SU-DHL-6 (cell line): Measurements from ENCODE around the gene SPRY4.

ENCODE experiments used
- H2AFZ ChIP-seq: fragments of 200-600 bp; sonication (generic); 2 replicates; pipeline ENCODE4 v1.6.1; 2014; ENCODE audit warnings: low read depth, mild to moderate bottlenecking, moderate library complexity, mixed read lengths, antibody characterized with exemption, low read length; ENCODE audit not compliant: severe bottlenecking
- H3F3A ChIP-seq: fragments of 200-600 bp; shearing (Covaris generic); 2 replicates; pipeline ENCODE4 v1.6.0; 2016; ENCODE audit warnings: antibody characterized with exemption, mild to moderate bottlenecking; ENCODE audit not compliant: insufficient read depth
- H3K27ac ChIP-seq: fragments of 200-600 bp; sonication (generic); 2 replicates; pipeline ENCODE4 v1.5.1; 2016; ENCODE audit warnings: low read depth, mild to moderate bottlenecking, low read length, moderate library complexity, mixed read lengths
- H3K27me3 ChIP-seq: fragments of 200-600 bp; sonication (generic), shearing (Covaris generic); 2 replicates; pipeline ENCODE4 v1.6.0; 2014; ENCODE audit warnings: mild to moderate bottlenecking, low read length
- H3K36me3 ChIP-seq: fragments of 200-600 bp; sonication (generic); 2 replicates; pipeline ENCODE4 v1.6.1; 2014; ENCODE audit warnings: mild to moderate bottlenecking, low read length, mixed read lengths
- H3K4me2 ChIP-seq: fragments of 300-600, 200-600 bp; shearing (Covaris generic), sonication (generic); 2 replicates; pipeline ENCODE4 v1.6.0; 2014; ENCODE audit warnings: low read length, low read depth, mild to moderate bottlenecking; ENCODE audit not compliant: poor library complexity, severe bottlenecking
- H3K4me3 ChIP-seq: fragments of 200-600 bp; sonication (generic); 2 replicates; pipeline ENCODE4 v1.5.1; 2014; ENCODE audit warnings: antibody characterized with exemption, low read length, mild to moderate bottlenecking, mixed read lengths; ENCODE audit not compliant: insufficient read depth, poor library complexity, severe bottlenecking
- H3K79me2 ChIP-seq: fragments of 200-600 bp; sonication (generic); 2 replicates; pipeline ENCODE4 v1.6.1; 2014; ENCODE audit warnings: mild to moderate bottlenecking, low read length, moderate library complexity; ENCODE audit not compliant: insufficient read depth
- H3K9ac ChIP-seq: fragments of 200-600 bp; sonication (generic); 2 replicates; pipeline ENCODE4 v1.7.0; 2014; ENCODE audit warnings: mild to moderate bottlenecking, low read length
- H3K9me2 ChIP-seq: fragments of 200-600 bp; sonication (generic); replicated peaks from 2 replicates; pipeline ENCODE4 v1.6.1; 2014; ENCODE audit warnings: low read length; ENCODE audit not compliant: insufficient read depth
- H3K9me3 ChIP-seq: fragments of 200-600 bp; sonication (generic); 2 replicates; pipeline ENCODE4 v1.6.1; 2014; ENCODE audit warnings: low read length, mixed read lengths; ENCODE audit not compliant: insufficient read depth
- H4K20me1 ChIP-seq: fragments of 200-600 bp; sonication (generic); 2 replicates; pipeline ENCODE4 v1.6.1; 2014; ENCODE audit warnings: low read depth, mild to moderate bottlenecking, antibody characterized with exemption, low read length, moderate library complexity, mixed read lengths
- EZH2phosphoT487 ChIP-seq: fragments of 200-600 bp; sonication (generic), shearing (Covaris generic); conservative IDR thresholded peaks from 2 replicates; pipeline ENCODE4 v1.6.1; 2018; ENCODE audit warnings: mild to moderate bottlenecking, antibody characterized with exemption, low read length, moderate library complexity, mixed read lengths
- TF ChIP-seq, protein P1 (sequence below): fragments of 200-600 bp; sonication (generic); IDR thresholded peaks from one replicate; pipeline ENCODE4 v1.5.1; 2017; ENCODE audit warnings: antibody characterized with exemption, mild to moderate bottlenecking, low read length, moderate library complexity; ENCODE audit not compliant: insufficient read depth, poor library complexity, severe bottlenecking

Gene SPRY4

GRCh38 chr5:142327111-142327842 is 2.5 kb upstream of the SPRY4 start:
- TF ChIP-seq EZH2phosphoT487 = no peak
- TF ChIP-seq, protein P1, sequence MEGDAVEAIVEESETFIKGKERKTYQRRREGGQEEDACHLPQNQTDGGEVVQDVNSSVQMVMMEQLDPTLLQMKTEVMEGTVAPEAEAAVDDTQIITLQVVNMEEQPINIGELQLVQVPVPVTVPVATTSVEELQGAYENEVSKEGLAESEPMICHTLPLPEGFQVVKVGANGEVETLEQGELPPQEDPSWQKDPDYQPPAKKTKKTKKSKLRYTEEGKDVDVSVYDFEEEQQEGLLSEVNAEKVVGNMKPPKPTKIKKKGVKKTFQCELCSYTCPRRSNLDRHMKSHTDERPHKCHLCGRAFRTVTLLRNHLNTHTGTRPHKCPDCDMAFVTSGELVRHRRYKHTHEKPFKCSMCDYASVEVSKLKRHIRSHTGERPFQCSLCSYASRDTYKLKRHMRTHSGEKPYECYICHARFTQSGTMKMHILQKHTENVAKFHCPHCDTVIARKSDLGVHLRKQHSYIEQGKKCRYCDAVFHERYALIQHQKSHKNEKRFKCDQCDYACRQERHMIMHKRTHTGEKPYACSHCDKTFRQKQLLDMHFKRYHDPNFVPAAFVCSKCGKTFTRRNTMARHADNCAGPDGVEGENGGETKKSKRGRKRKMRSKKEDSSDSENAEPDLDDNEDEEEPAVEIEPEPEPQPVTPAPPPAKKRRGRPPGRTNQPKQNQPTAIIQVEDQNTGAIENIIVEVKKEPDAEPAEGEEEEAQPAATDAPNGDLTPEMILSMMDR = no peak
- H4K20me1 ChIP-seq = no peaks in the 10 kb centered on the region
- no peaks in the 10 kb centered on the region for H3K9me2 ChIP-seq
- no peak overlapping the region for H3K9ac ChIP-seq
- H3K27ac ChIP-seq = no peak overlapping the region
- no peaks in the 10 kb centered on the region for H3K9me3 ChIP-seq
- H3K27me3 ChIP-seq = no peaks in the 10 kb centered on the region
- no peaks in the 10 kb centered on the region for H3K79me2 ChIP-seq
- H3K4me3 ChIP-seq = no peak overlapping the region
- no peak overlapping the region for H3K4me2 ChIP-seq
- no peak overlapping the region for H2AFZ ChIP-seq
- H3K36me3 ChIP-seq = no peaks in the 10 kb centered on the region
- H3F3A ChIP-seq = no peaks in the 10 kb centered on the region

DNA sequence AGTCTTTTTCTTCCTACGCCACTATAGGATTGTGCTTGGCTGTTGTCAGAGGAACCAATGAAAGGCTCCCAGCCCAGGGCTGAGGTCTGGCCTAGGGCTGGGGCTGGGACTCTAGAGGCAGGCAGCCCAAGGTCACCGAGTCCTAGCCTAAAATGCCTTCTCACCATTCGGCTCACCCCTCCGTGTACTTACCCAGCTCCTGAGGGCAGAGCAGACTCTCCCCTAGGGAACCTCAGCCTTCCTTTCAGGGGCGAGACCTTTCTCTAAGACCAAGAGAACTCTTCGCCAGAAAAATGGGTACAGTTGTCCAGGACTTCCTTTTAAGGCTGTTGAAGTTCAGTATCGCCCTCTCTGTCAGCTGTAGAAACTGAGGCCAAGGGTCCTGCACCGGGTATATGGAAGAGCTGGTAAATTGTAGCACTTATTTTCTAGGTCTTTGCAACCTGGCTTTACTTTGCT is 1.7 kb upstream of the SPRY4 start:
- Histone ChIP-seq H4K20me1 (no peaks in the 10 kb centered on the region), H3K27me3 (no peaks in the 10 kb centered on the region), H3F3A (no peaks in the 10 kb centered on the region), H3K9ac (no peak overlapping the region), H3K9me2 (no peaks in the 10 kb centered on the region), H3K4me3 (no peak overlapping the region), H2AFZ (no peak overlapping the region), H3K36me3 (no peaks in the 10 kb centered on the region), H3K4me2 (no peak overlapping the region), H3K9me3 (no peaks in the 10 kb centered on the region), H3K79me2 (no peaks in the 10 kb centered on the region), H3K27ac (no peak overlapping the region)
- TF ChIP-seq, protein P1 = no peak
- no peak for TF ChIP-seq EZH2phosphoT487

DNA sequence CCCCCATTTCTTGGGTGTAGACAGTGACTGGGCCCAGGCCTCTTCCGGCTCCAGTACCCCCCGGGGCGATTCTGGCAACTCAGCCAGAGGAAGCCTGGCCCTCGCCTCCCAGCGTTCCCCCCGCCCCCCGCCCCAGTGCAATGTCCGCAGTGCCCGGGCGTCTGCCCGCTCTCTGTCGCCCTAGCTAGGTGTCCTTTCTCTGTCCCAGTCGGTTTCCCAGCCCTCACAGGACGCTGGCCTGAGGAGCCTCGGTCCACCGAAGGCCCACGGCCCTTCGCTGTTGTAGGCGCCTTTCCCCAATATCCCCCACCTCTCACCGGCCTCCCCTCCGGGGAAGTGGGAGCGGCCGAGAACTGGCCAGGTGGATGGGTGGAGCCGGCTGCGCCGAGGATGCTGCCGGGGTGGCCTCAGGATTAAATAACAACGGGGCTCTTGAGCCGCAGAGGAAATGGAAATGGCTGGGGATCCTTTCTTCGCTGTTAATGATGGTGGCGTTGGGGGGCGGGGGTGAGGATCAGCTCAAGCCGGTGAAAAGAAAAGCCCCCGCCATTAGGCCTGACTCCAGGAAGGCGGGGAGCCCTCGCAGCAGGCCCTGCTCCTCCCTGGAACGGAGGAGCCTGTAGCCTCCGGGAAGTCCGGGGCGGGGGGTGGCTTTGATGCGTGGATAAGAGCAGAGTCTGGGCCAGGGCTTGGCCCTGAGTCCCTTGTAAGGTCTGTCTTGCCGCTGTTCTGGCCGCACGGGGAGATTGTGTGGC is 1.1 kb upstream of the SPRY4 start:
- Histone ChIP-seq H3K4me2 (peak overlapping the region; percentile 62), H3K27me3 (no peaks in the 10 kb centered on the region), H2AFZ (no peak overlapping the region), H3F3A (no peaks in the 10 kb centered on the region), H3K9me3 (no peaks in the 10 kb centered on the region), H3K9me2 (no peaks in the 10 kb centered on the region), H3K4me3 (no peak overlapping the region), H3K79me2 (no peaks in the 10 kb centered on the region), H4K20me1 (no peaks in the 10 kb centered on the region), H3K36me3 (no peaks in the 10 kb centered on the region), H3K27ac (no peak overlapping the region), H3K9ac (no peak overlapping the region; the same call in 1 of the 2 replicates)
- TF ChIP-seq, protein P1 = no peak
